ENCODE measurements around the gene ODF4.

GRCh38 chr17:8377422-8377821 lies 37.8 kb downstream of the ODF4 start:
- TF ChIP-seq CTCF (IDR thresholded peaks at IDR 0.05; ENCODE audit: insufficient read depth, low read length, poor library complexity, severe bottlenecking): no peak
- TF ChIP-seq EZH2phosphoT487 (conservative IDR thresholded peaks at IDR 0.05; ENCODE audit: low read length): no peak
